HG03060 (cell line): Measurements from ENCODE around the gene MAEA.

Experiments used
- ATAC-seq: cut with Tn5 transposase; IDR thresholded peaks from one replicate; pipeline ENCODE4 v1.9.1; 2021; ENCODE audit warnings: low read depth, moderate number of reproducible peaks; ENCODE audit not compliant: unreplicated experiment

Gene MAEA

GRCh38 chr4:1349359-1350168, 59.9 kb downstream of the MAEA start:
- no peak for ATAC-seq

- no peak for ATAC-seq
Measured at GRCh38 chr4:1350169-1350520, 60.5 kb downstream of the MAEA start.

GRCh38 chr4:1351854-1352566, 62.3 kb downstream of the MAEA start:
- ATAC-seq: no peak

GRCh38 chr4:1352567-1352900, 62.8 kb downstream of the MAEA start:
- no peak for ATAC-seq

- no peak for ATAC-seq
Measured at GRCh38 chr4:1353186-1354055, 63.7 kb downstream of the MAEA start.

GRCh38 chr4:1354136-1354982, 64.7 kb downstream of the MAEA start:
- ATAC-seq: no peak

GRCh38 chr4:1354983-1355275, 65.2 kb downstream of the MAEA start:
- no peak for ATAC-seq

- no peak for ATAC-seq
Measured at GRCh38 chr4:1355378-1355777, 65.7 kb downstream of the MAEA start.

- ATAC-seq: no peak
Measured at GRCh38 chr4:1356181-1356998, 66.7 kb downstream of the MAEA start.

- no peak for ATAC-seq
Measured at GRCh38 chr4:1357356-1358248, 67.9 kb downstream of the MAEA start.

- ATAC-seq: no peak
Measured at GRCh38 chr4:1358421-1359143, 68.9 kb downstream of the MAEA start.

- no peak for ATAC-seq
Measured at GRCh38 chr4:1359144-1359501, 69.4 kb downstream of the MAEA start.

GRCh38 chr4:1359976-1360375, 70.3 kb downstream of the MAEA start:
- no peak for ATAC-seq

- no peak for ATAC-seq
Measured at GRCh38 chr4:1360423-1361283, 71.0 kb downstream of the MAEA start.

GRCh38 chr4:1361431-1361830, 71.7 kb downstream of the MAEA start:
- ATAC-seq: no peak

- no peak for ATAC-seq
Measured at GRCh38 chr4:1362046-1362445, 72.4 kb downstream of the MAEA start.

- no peak for ATAC-seq
Measured at GRCh38 chr4:1362521-1362920, 72.8 kb downstream of the MAEA start.
